H1 (cell line): Measurements from ENCODE around the gene GABRR1. TPM values are rescaled to one million over a fixed set of nuclear protein-coding genes. Genes with fewer than 3 reads are reported as not detected.

ENCODE experiments used
- BRCA1 ChIP-seq: IDR thresholded peaks from 2 replicates; pipeline ENCODE4 v1.6.1; 2012; ENCODE audit warnings: low read depth, low read length, improper control_type of control experiment
- CBX8 ChIP-seq: fragments of 300-800, 300-1000 bp; sonication (generic); IDR thresholded peaks from 2 replicates; pipeline ENCODE4 v1.7.1; 2016; ENCODE audit warnings: low read depth, low read length, borderline replicate concordance
- CHD7 ChIP-seq: fragments of 300-600 bp; sonication (generic); IDR thresholded peaks from 2 replicates; pipeline ENCODE4 v1.7.1; 2012; ENCODE audit warnings: low read length, moderate library complexity, mild to moderate bottlenecking, inconsistent platforms; ENCODE audit not compliant: insufficient replicate concordance
- CREB1 ChIP-seq: IDR thresholded peaks from 2 replicates; pipeline ENCODE4 v1.6.1; 2012; ENCODE audit warnings: inconsistent platforms
- EZH2 ChIP-seq: fragments of 200-600 bp; sonication (generic); IDR thresholded peaks from 2 replicates; pipeline ENCODE4 v1.7.1; 2012; ENCODE audit warnings: low read depth, mild to moderate bottlenecking, moderate library complexity, low read length, inconsistent platforms; ENCODE audit not compliant: severe bottlenecking
- KDM1A ChIP-seq: fragments of 200-600, 300-600 bp; sonication (generic); IDR thresholded peaks from 2 replicates; pipeline ENCODE4 v1.7.1; 2016; ENCODE audit warnings: mild to moderate bottlenecking, low read length, borderline replicate concordance
- MAFK ChIP-seq: IDR thresholded peaks from 2 replicates; pipeline ENCODE4 v1.6.1; 2012; ENCODE audit warnings: low read depth, mild to moderate bottlenecking, improper control_type of control experiment, low read length
- RXRA ChIP-seq: IDR thresholded peaks from 2 replicates; pipeline ENCODE4 v1.6.1; 2011; ENCODE audit warnings: low read depth, mild to moderate bottlenecking, low read length, moderate library complexity; ENCODE audit not compliant: insufficient read depth
- SIN3A ChIP-seq, 2 experiments: IDR thresholded peaks in 1 of 2; conservative IDR thresholded peaks in 1 of 2; 2 replicates each; pipeline ENCODE4 v1.6.1; 2011 to 2012; ENCODE audit warnings: low read length in 2 of 2, improper control_type of control experiment in 1 of 2, low read depth in 1 of 2, mild to moderate bottlenecking in 1 of 2
- SP1 ChIP-seq: IDR thresholded peaks from 2 replicates; pipeline ENCODE4 v1.6.1; 2011; ENCODE audit warnings: low read depth, low read length
- SP4 ChIP-seq: IDR thresholded peaks from 2 replicates; pipeline ENCODE4 v1.6.1; 2012; ENCODE audit warnings: low read length, inconsistent platforms
- polyA plus RNA-seq, 7 experiments: library from polyadenylated mRNA; depleted of rRNA in 3 of 7; stranded (reverse) in 5 of 7; unstranded in 2 of 7; fragments of >200 nt in 5 of 7; fragments of 200-250 nt in 2 of 7; gene quantifications; 1 replicate in 5 of 7; 2 replicates in 1 of 7; 4 replicates in 1 of 7; pipeline versions ENCODE4 v1.2.1 to v1.2.3, GENCODE V29; 2011 to 2013; ENCODE audit warnings: missing spikeins in 2 of 7, mixed read lengths in 2 of 7
- total RNA-seq: library from RNA; stranded (reverse); fragmentation: NEBNext Ultra II Directional; extraction: Animal tissue kit (Norgen Biotek cat#: 25700); gene quantifications from 2 replicates; pipeline ENCODE4 v1.2.1, GENCODE V29; 2021

The GABRR1 gene
- total and polyA plus RNA-seq, 2 of the 8 experiments (the other 6 are each of a cell fraction or from before 2014, with no cell fraction given), result 0.60 to 0.63 TPM

DNA sequence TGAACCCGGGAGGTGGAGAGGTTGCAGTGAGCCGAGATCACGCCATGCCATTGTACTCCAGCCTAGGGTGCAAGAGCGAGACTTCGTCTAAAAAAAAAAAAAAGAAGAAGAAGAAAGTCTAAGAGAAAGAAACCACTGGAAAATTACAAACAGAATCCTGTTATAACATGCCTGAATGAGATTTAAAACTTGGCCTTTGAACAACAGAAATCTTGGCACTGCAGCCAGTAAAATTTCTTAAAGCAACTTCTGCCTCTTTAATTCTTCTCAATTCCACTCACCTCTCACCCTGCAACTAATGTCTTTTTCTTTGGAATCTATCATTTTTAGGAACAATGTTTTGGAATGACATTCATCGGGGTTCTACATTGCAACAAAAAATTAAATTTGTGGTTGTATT lies 45.0 kb downstream of the GABRR1 start (continued):
- TF ChIP-seq CHD7, result no peak
- no peak for TF ChIP-seq SP1
- TF ChIP-seq SP4, result no peak
- TF ChIP-seq KDM1A, result no peak
- TF ChIP-seq CREB1, result no peak
- no peak for TF ChIP-seq EZH2
- TF ChIP-seq MAFK, result no peak
- TF ChIP-seq BRCA1, result no peak
- TF ChIP-seq RXRA, result no peak
- no peak for TF ChIP-seq SIN3A (conservative IDR thresholded peaks at IDR 0.05 in 1 of 2, IDR thresholded peaks at IDR 0.05 in 1 of 2; ENCODE audit: low read depth in 1 of 2, low read length in 2 of 2)
- TF ChIP-seq CBX8, result no peak
- TF ChIP-seq, all 59 proteins: peak for 0
